ENCODE data around the gene MYPOP.

DNA sequence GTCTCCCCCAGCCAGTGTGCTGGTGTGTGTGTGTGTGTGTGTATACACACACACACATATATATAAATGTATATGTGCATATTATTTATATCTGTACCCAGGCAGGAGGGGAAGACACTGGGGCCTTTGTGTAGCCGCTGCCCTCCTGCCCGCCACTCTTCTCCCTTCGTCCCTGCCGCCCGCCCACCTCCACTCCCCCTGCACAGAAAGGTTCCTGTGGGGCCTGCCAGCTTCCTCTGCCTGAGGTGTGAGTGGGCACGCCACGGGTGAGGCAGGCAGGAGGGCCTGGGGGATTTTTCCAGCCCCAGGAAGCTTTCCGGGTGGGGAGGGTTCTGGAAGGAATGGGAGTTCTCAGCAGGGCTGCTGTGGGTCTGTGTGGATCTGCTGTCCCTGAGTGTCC, 23.4 kb downstream of the MYPOP start:
- no peak for TF ChIP-seq POLR2A (IDR thresholded peaks at IDR 0.05)
- no peak for TF ChIP-seq POLR2AphosphoS5 (IDR thresholded peaks at IDR 0.05)
- TF ChIP-seq, protein P1, sequence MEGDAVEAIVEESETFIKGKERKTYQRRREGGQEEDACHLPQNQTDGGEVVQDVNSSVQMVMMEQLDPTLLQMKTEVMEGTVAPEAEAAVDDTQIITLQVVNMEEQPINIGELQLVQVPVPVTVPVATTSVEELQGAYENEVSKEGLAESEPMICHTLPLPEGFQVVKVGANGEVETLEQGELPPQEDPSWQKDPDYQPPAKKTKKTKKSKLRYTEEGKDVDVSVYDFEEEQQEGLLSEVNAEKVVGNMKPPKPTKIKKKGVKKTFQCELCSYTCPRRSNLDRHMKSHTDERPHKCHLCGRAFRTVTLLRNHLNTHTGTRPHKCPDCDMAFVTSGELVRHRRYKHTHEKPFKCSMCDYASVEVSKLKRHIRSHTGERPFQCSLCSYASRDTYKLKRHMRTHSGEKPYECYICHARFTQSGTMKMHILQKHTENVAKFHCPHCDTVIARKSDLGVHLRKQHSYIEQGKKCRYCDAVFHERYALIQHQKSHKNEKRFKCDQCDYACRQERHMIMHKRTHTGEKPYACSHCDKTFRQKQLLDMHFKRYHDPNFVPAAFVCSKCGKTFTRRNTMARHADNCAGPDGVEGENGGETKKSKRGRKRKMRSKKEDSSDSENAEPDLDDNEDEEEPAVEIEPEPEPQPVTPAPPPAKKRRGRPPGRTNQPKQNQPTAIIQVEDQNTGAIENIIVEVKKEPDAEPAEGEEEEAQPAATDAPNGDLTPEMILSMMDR (IDR thresholded peaks at IDR 0.05), result no peak

Data from transverse colon (tissue), 4 donors.